ENCODE results near the gene DPH6.

Gene DPH6

DNA sequence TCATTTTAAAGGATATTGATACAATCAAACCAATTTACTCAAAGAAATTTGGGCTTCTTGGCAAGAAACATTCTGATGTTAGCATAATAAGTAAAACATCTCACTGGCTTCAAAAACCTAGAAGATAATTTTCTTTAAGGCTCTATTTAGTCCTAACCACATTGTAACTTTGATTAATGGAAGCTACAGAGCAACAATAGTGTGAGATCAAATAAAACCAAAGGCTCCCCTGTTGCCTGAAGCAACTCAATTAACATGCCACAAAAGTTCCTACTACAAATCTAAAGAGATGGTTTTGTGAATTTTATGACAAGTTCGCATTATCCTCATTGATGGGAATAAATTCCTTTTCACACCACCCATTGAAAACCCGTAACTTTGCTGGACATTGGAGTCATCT, 5.9 kb downstream of the DPH6 start:
- DNase-seq: no peak

DNA sequence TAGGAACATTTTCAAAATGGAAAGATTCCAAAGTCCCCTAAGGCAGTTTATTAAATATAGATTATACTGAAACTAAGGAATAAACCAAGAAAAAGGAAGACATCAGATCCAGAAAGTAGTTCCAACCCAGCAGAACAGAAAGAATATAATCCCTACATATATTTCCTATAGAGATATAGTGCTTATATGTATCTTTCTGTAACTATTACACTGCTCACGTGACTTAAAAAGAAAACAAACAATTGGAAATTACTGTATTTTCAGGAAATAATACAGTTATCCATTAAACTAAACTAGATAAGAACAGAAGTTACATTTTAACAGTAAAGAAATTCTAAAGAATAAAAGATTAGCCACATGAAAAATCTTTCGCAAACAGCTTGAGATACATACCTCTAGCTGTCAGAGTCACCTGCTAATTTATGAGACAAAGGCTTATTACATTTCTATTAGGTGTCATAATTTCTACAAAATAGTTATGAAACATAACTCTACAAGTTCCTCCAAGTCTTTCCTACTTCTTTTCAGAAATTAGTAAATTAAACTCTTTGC, 10.5 kb downstream of the DPH6 start:
- no peak for DNase-seq

DNA sequence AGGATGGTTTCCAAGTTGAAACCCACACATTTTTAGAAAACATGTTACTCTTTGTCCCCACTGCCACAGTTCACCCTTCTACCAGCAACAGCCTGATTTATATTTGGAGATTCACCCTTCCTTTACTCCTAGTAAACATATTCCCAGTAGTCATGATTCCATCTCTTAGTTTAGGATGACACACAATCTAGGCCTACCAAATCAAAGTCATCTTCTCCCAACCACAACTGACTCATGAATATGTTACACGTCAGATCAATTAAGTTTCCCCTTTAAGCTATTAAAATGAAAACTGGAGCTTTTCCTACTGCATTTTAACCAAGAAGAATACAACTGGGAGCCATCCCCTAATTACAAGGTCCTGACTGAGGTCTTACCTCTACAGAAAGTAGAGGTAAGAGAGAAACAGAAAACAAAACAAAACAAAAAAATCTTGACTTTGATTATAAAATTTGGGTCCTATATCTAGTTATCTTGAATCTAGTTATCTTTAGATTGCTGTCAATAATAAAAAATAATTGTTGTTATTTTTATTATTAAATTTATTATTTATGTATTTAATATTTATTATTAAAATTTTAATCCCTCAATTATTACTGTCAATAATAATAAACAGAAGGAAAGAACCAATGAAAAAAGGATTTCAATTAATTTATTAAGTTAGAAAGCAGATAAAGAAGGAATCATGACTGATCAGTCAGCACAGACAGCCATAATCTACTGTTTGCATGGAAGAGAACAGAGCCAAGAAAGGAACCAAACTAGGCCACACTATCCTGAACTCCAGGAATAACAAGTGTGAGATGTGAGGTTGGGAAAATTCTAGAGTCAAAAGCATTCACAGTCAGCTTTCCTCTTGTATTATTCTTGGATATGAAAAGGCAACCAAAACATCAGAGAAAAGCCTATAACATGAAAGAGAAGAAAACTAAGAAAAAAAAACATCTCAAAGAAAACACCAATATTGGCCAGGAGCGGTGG, 12.5 kb downstream of the DPH6 start:
- no peak for DNase-seq

DNA sequence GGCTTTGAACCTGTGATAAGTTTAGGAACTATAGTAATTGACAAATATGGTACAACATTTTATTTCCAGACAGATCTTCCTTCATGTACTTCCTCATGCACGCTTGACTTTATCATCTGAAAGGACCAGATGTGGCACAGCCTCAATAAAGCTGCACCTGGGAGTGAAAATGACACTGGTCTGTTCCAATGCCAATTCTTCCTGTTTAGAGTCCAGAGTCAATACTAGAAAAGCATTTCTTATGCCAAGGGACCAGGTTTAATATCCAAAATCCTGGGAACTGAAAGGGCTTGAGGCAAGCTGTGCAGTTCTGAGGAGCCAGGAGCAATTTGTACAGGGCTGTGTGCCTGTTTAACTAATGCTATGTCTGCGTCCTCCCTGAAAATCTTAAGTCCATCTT, 15.3 kb downstream of the DPH6 start:
- no peak for DNase-seq

DNA sequence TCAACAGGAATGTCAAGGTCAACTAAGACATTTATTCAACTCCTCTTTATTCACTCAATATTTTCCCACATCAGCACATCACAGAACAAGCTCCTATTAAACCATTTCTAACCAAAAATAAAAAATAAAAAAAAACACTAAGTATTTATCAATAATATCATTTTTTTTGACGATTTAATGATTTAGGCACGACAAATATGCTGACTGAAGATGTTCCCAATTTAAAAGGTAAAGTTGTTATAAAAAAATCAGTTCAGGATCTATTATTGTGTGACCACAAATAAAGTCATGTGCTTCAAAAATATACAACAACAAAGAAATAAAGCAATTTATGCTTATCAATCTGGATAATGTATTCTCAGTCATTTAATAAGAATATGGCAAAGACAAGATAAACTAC, 16.2 kb downstream of the DPH6 start:
- no peak for DNase-seq

DNA sequence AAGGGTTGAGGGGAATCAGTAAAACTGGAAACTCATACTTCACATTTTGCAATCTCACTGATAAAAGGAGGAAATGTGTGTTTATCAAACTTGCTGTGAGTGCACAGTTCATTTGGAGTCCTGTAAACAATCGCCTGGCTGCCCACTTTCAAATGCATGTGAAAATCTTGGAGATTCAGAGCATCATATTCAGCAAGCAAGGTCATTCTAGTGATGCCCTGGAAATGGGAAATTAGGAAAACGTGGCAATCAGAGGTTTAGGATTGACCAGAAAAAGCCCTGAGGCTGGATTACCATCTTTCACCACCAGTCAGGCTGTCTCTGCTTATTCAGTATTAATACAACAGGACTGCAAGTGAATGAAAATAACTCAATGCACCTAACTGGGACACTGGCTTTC, 23.9 kb downstream of the DPH6 start:
- no peak for DNase-seq

DNA sequence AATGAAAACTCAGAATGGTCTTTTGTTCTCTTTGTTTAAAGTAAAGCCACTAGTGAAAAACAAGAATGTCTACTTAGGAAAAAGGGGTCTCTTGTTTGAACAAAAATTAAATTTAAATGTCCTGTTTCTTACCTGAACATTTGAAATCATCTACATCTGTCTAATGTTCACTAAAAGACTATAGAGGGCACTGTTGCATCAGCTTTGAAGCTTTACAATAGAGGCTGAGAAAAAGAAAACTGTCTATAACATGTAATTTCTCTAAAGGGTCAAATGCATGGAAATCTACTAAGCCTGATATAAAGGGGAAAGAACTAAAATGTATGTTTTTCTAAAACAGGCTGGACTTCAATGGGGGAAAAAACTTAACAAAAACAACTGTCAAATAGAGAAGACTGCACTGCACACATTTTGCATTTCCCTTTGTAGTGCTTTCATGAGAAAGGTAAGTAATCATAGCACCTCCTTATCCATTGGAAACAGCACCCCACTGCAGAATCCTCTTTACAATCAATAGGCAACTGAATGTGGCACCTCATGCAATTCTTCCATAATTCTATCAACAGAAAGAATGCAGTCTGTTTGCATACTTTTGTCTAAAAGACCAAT, 26.3 kb downstream of the DPH6 start:
- DNase-seq: no peak

DNA sequence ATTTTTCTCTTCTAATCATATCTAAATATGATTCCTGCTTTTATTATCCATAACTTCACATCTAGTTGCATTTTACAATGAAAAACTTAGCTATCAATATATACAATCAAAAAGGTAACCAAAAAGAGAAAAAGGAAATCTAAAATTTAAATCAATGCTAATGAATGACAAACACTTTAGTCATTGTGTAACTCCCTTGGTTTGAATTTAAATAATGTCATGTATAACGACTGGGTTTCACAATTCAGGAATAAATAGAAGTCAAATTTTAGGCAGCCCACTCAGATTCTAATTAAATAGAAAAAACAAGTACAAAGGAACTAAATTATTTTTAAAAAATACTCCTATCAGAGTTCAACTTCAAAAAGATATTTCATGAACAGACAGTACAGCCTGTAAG, 26.9 kb downstream of the DPH6 start:
- DNase-seq: no peak

DNA sequence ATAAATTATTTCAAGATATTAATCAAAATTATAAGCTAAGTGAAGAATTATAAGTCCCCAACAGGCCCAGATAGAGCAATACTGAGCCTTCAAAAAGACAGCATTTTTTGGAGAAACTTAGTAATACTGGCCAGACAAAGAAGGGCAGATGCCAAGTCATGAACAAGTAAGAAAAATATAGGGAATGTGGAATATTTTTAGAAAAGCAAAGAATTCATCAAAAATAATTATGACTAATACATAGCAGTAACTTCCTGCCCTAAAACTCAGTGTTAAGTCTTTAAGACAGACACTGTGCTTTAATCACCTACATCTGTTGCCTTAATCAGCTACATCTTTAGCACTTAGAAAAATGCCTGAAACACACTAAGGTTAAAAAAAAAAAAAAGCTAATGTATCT, 31.2 kb downstream of the DPH6 start:
- no peak for DNase-seq

DNA sequence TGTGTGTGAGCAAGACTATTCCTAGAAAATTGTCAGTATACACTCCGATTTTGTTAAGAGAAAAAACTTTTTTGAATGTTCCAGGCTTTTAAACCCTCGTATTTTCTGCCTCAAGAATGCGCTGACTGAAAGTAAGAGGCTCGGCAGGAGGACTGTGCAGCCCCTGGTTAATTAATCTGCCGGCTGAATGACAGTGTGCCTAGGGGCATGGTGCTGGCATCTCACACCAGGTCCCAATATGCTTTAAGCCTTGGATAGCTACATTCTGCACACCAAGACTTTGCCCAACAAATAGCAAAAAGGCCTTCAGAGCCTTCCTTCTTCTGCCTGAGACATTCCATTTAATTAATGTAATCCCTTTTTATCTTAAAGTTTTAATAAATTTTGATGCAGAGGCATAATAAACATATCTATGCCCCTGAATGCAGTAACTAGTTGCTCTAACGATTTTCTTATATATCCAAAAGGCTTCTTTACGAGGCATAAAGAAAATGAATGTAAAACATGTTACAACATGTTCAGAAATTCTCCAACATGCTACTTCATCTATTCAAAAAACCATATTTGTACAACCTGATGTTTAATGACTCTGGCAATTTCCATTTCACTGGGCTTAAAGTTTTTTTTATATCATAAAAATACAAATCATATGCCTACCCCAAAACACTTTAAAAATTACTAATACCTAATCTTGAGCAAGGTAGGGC, 37.9 kb downstream of the DPH6 start:
- DNase-seq: no peak

DNA sequence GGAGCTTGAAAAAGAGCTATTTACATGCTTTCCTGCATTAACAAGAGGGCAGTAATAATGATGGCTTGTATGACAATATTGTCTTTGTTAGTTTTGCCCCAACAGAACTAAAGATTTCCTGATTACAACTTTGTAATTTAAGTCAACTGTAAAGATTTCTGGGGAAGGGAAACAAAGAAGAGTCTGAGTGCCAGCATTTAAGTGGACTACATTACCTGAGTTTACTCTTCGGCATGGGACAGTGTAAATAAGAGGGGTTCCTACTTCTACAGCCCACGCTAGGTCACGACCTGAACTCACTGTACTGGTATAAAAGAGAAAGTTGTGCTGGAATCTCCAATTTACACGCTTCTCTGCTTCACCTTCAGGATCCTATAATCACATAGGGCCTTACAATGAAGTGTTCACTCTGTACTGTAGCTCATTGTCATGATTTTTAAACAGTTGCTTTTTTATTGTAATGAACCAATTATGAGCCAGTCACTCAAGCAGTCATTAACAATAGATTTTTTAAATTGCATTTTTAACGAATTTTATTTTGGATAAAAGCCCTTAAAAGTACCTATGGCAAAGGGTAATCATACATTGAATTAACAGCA, 39.6 kb downstream of the DPH6 start:
- no peak for DNase-seq

DNA sequence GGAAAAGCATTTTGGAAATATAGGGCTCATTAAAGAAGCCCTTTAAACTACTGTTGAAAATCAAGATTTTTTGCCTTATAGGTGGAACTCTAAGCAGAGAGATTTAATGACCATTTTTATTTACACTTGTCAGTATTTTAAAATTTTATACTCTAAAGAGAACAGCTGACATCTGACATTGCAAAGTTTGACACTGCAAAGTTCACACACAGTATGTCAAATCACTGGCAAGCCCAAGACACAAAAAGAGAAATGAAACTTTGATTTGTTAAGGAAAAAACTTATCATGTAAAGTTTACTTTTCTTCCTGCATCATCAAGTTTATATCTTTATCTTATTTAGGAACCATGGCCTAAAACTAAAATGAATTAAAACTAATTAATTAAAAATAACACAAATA, 40.2 kb downstream of the DPH6 start:
- DNase-seq: no peak

DNA sequence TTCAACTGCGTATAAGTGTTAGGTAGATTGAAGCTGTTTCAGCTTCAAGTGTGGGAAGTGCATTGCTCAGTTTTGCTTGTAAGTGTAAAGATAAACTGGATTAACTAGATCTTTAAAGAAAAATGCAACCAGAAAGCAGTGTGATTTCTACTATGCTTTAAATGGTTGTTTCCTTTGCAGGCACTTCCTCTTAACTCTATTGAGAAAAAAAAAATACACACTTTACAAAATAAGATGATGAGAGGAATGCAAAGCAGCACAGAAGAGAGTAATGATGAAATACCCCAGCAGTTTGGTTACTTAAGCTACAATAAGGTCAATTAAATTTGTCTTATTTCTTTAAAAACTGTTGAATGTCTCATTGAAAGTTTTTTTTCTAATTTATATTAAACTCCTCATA, 40.8 kb downstream of the DPH6 start:
- DNase-seq: no peak

DNA sequence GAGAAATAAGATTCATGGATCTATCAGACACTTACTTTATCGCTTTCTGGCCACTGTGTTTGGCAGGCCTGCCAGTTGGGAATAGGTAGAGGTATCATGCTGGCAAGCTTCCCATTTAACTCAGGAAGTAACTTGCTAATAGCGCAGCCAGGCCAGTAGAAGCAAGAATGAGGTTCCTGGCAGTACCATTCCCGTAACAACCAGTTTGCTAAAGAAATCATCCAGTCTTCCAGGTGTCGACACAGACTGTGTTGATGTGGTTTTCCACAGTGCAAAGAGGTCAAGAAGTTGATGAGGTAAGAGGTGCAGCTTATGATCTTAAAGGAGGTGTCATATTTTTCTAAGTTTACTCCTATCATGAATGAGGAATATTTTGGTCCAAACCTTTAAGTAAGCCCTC, 46.2 kb downstream of the DPH6 start:
- no peak for DNase-seq

DNA sequence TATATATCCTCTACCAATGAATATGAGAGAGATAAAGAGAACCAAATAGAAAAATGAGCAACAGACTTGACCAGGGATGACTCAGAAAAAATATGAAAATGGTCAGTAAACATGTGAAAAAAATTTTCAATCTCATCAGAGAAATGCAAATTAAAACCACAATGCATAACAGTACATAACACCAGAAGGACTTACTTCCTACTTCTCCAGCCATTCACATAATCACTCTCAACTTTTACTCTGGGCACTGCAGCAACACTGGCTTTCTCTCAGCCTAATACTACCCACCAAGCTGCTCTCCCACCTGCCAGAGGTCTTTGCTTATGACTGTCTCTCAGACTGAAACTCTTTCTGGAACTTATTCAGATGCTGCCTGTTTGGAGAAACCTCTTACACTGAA, 49.4 kb downstream of the DPH6 start:
- no peak for DNase-seq

DNA sequence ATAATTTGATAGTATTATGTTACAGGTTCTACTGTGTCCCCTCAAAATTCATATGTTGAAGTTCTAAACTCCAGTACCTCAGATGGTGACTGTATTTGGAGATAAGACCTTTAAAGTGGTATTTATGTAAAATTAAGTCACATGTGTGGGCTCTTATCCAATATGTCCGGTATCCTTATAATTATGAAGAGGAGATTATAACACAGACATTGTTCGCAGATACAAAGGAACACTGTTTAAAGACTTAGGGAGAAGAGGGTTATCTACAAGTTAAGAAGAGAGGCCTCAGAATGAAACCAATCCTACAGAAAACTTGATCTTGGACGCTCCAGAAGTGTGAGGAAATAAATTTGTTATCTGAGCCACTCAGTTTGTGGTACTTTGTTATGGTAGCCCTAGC, 50.9 kb downstream of the DPH6 start:
- DNase-seq: no peak

DNA sequence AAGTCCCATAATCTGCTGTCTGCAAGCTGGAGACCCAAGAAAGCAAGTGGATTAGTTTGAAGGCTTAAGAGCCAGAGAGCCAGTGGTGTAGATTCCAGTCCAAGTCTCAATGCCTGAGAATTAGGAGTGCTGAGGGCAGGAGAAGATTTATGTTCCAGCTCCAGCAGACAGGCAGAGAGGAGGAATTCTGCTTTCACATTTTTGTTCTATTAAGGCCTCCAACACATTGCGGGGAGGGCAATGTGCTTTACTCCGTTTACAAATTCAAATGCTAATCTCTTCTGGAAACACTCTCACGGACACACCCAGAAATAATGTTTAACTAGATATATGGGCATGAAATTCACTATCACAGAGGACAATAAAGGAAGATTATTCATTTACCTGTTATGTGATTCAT, 54.0 kb downstream of the DPH6 start:
- DNase-seq: no peak

DNA sequence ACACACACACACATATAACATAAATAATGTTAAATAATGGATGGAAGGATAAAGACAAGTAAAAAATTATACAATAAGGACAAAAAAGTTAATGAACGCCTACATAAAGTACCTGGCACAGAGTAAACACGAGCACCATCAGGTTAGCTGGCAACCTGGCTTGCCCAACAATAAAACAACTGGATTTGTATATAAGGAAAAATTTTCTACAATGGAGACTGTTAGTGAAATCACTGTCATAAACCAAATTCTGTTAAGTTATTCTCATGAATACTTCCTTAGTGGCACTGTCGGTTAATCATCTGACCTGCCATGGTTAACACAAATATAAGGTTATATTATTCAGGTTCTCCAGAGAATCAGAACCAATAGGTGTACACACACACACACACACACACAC, 54.8 kb downstream of the DPH6 start:
- no peak for DNase-seq

DNA sequence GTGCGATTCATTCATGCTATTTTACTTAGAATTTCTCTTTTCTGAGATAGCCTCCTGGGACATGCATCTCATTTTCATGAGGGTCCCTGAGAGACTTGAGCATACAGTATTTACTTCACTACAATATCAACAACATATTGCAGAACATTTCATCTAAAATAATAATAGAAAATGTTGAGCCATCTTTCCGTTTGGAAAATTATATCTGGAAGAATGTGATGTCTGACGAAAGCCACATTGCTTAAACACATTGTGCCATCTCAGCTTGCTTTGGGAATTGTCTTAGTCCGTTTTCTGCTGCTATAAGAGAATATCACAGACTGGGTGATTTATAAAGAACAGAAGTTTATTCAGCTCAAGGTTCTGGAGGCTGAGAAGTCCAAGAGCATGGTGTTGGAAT, 55.5 kb downstream of the DPH6 start:
- DNase-seq: no peak

DNA sequence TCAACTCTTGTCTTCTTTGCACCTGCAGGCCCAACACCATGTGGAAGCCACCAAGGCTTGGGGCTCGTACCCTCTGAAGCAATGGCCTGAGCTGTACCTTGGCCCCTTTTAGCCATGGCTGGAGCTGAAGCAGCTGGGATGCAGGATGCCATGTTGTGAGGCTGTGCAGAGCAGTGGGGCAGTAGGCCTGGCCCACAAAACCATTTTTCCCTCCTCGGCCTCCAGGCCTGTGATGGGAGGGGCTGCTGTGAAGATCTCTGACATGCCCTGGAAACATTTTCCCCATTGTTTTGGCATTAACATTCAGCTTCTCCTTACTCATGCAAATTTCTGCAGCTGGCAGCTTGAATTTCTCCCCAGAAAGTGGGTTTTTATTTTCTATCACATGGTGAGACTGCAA, 58.5 kb downstream of the DPH6 start:
- no peak for DNase-seq

DNA sequence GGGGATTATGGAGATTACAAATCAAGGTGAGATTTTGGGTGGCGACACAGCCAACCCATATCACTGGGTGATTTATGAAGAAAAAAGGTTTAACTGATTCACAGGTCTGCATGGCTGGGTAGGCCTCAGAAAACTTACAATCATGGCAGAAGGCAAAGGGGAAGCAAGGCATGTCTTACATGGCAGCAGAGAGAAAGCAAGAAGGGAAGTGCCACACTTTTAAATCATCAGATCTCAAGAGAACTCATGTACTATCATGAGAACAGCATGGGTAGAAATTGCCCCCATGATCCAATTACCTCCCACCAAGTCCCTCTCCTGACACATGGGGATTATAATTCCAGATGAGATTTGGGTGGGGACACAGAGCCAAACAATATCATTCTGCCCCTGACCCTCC, 59.7 kb downstream of the DPH6 start:
- no peak for DNase-seq

DNA sequence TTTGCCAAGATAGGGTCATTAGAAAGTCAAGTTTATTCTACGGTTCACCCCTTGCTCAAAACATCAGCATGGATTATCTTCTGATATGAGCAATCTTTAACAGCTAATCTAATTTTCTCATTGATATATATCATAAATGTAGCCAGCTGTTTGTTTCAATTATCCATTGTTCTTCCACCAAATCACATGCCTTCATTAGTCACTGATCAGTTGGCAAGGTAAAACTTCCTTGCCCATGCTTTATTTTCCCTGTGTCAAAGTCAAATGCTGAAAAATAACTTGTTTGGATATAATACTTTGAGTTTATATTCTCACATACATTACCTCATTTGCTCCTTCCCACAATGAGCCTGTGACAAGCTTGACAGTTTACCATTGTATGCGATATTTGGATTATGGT, 60.6 kb downstream of the DPH6 start:
- DNase-seq: no peak

DNA sequence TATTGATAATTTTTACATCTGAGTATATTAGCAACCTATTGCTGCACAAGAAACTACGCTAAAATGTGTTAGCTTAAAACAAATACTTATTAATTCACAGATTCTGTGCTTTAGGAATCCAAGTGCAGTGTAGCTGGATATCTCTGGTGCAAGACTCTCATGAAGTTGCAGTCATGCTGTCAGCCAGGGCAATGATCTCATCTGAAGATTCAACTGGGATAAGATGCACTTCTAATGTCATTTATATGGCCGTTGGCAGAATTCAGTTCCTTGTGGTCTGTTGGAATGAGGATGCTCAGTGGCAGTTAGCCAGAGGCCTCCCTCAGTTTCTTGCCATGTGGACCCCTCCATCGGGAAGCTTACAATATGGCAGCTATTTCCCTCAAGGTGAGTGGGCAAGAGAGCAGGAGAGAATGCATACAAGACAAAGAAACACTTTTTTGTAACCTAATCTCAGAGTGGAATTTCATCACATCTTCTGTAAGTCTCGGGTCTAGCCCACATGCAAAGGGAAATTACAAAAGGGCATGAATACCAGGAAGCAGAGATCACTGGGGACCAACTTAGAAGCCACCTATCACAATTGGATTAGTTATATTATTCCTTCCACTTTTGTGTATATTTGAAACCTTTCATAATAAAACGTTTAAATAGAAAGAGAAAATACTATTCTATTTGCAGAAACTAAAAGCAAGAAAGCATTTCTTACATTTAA, 61.6 kb downstream of the DPH6 start:
- DNase-seq: no peak
